IMR-90 (cell line): ENCODE measurements around the gene MAMDC4. TPM values are rescaled to one million over a fixed set of nuclear protein-coding genes. Genes with fewer than 3 reads are reported as not detected.

Experiments
- ATAC-seq: fragments of 200-7000 bp; cut with Tn5 transposase; 2 replicates; pipeline ENCODE4 v1.9.1; 2020; ENCODE audit warnings: low read depth, mild to moderate bottlenecking, moderate library complexity
- BruUV-seq: library from RNA; stranded (reverse); fragments of 400-500 nt; replicated peaks from 2 replicates; lab custom pipeline; 2021; lab: Mats Ljungman, UMichigan
- CTCF ChIA-PET: fragments of 300-600 bp; formaldehyde crosslinking; extraction: SDS; loops from one replicate; lab custom pipeline; 2021; ENCODE audit warnings: antibody characterized with exemption; lab: Yijun Ruan, JAX
- POLR2A ChIA-PET: fragments of 300-600 bp; sonication (Branson Sonifier 250); formaldehyde crosslinking; loops from one replicate; lab custom pipeline; 2022; ENCODE audit warnings: antibody characterized with exemption; ENCODE audit not compliant: unreplicated experiment; lab: Charles Lee
- DNase-seq: peaks from one replicate; pipeline ENCODE4 v3.0.0; 2013
- H2AFZ ChIP-seq: replicated peaks from 2 replicates; pipeline ENCODE3; 2013; ENCODE audit warnings: low read length, mild to moderate bottlenecking; ENCODE audit not compliant: poor library complexity
- H2AK5ac ChIP-seq: 2 replicates; pipeline ENCODE4 v1.6.1; 2013; ENCODE audit warnings: low read depth, low read length, inconsistent platforms
- H2AK9ac ChIP-seq: replicated peaks from 2 replicates; pipeline ENCODE3; 2013; ENCODE audit warnings: mild to moderate bottlenecking, low read depth, low read length, moderate library complexity; ENCODE audit not compliant: poor library complexity
- H2BK120ac ChIP-seq: 2 replicates; pipeline ENCODE4 v1.6.1; 2013; ENCODE audit warnings: low read depth, low read length, inconsistent platforms
- H2BK15ac ChIP-seq: 3 replicates; pipeline ENCODE4 v1.6.1; 2013; ENCODE audit warnings: low read depth, low read length, inconsistent platforms
- H2BK20ac ChIP-seq: 2 replicates; pipeline ENCODE4 v1.6.1; 2013; ENCODE audit warnings: low read depth, mild to moderate bottlenecking, inconsistent platforms, low read length, moderate library complexity
- H2BK5ac ChIP-seq: 2 replicates; pipeline ENCODE4 v1.6.1; 2013; ENCODE audit warnings: mild to moderate bottlenecking, low read depth, low read length, inconsistent platforms; ENCODE audit not compliant: poor library complexity, severe bottlenecking
- H3K14ac ChIP-seq: replicated peaks from 2 replicates; pipeline ENCODE4 v1.6.1; 2013; ENCODE audit warnings: low read depth, low read length, inconsistent platforms
- H3K18ac ChIP-seq: 2 replicates; pipeline ENCODE4 v1.6.1; 2013; ENCODE audit warnings: low read depth, low read length, control low read depth
- H3K23ac ChIP-seq: 2 replicates; pipeline ENCODE4 v1.6.1; 2013; ENCODE audit warnings: low read depth, low read length, inconsistent platforms
- H3K27ac ChIP-seq: 2 replicates; pipeline ENCODE4 v1.5.1; 2013; ENCODE audit warnings: mild to moderate bottlenecking, control low read depth, low read length; ENCODE audit not compliant: insufficient read depth
- H3K27me3 ChIP-seq: 2 replicates; pipeline ENCODE4 v1.6.1; 2013; ENCODE audit warnings: low read length; ENCODE audit not compliant: control insufficient read depth, insufficient read depth
- H3K36me3 ChIP-seq: 2 replicates; pipeline ENCODE4 v1.6.1; 2013; ENCODE audit warnings: low read length, mixed read lengths; ENCODE audit not compliant: control insufficient read depth, insufficient read depth
- H3K4ac ChIP-seq: 2 replicates; pipeline ENCODE4 v1.6.1; 2013; ENCODE audit warnings: low read depth, low read length, inconsistent platforms
- H3K4me1 ChIP-seq: 2 replicates; pipeline ENCODE4 v1.6.1; 2013; ENCODE audit warnings: low read length, mixed read lengths; ENCODE audit not compliant: control insufficient read depth, insufficient read depth
- H3K4me2 ChIP-seq: 2 replicates; pipeline ENCODE4 v1.6.1; 2013; ENCODE audit warnings: low read depth, mild to moderate bottlenecking, control low read depth, low read length, moderate library complexity
- H3K4me3 ChIP-seq: 2 replicates; pipeline ENCODE4 v1.5.1; 2013; ENCODE audit warnings: low read depth, mild to moderate bottlenecking, control low read depth, low read length, moderate library complexity; ENCODE audit not compliant: insufficient read depth
- H3K56ac ChIP-seq: 2 replicates; pipeline ENCODE4 v1.6.1; 2013; ENCODE audit warnings: low read length, inconsistent platforms; ENCODE audit not compliant: insufficient read depth; ENCODE audit errors: extremely low read depth
- H3K79me1 ChIP-seq, 2 experiments: 2 replicates each; pipeline ENCODE4 v1.6.1; 2013; ENCODE audit warnings: low read length in 2 of 2, inconsistent platforms in 1 of 2, low read depth in 1 of 2
- H3K9ac ChIP-seq: 2 replicates; pipeline ENCODE4 v1.6.1; 2013; ENCODE audit warnings: low read depth, low read length, control low read depth
- H3K9me1 ChIP-seq: 2 replicates; pipeline ENCODE4 v1.6.1; 2013; ENCODE audit warnings: low read length, inconsistent platforms; ENCODE audit not compliant: insufficient read depth
- H3K9me3 ChIP-seq: 2 replicates; pipeline ENCODE4 v1.6.1; 2013; ENCODE audit warnings: low read length; ENCODE audit not compliant: control insufficient read depth, insufficient read depth
- H4K20me1 ChIP-seq: 2 replicates; pipeline ENCODE4 v1.6.1; 2013; ENCODE audit warnings: low read length, inconsistent platforms; ENCODE audit not compliant: insufficient read depth
- H4K5ac ChIP-seq: 2 replicates; pipeline ENCODE4 v1.6.1; 2013; ENCODE audit warnings: mild to moderate bottlenecking, low read depth, low read length, control low read depth
- H4K8ac ChIP-seq, 2 experiments: 2 replicates each; pipeline ENCODE4 v1.6.1; 2013; ENCODE audit warnings: low read depth in 2 of 2, low read length in 2 of 2, control low read depth in 1 of 2, inconsistent platforms in 1 of 2
- H4K91ac ChIP-seq: 2 replicates; pipeline ENCODE4 v1.6.1; 2013; ENCODE audit warnings: low read depth, low read length, inconsistent platforms; ENCODE audit not compliant: insufficient read depth
- BHLHE40 ChIP-seq: fragments of 150-350 bp; IDR thresholded peaks from 2 replicates; pipeline ENCODE4 v1.6.1; 2016; ENCODE audit warnings: mild to moderate bottlenecking, low read depth, low read length
- CEBPB ChIP-seq: IDR thresholded peaks from 2 replicates; pipeline ENCODE4 v1.6.1; 2012; ENCODE audit warnings: low read depth, low read length, improper control_type of control experiment
- CHD1 ChIP-seq: IDR thresholded peaks from 2 replicates; pipeline ENCODE4 v1.6.1; 2012; ENCODE audit warnings: low read depth, low read length, improper control_type of control experiment
- CTCF ChIP-seq: conservative IDR thresholded peaks from 2 replicates; pipeline ENCODE4 v1.5.1; 2012; ENCODE audit warnings: mild to moderate bottlenecking, low read depth, low read length, improper control_type of control experiment
- FOS ChIP-seq: fragments of 150-350 bp; IDR thresholded peaks from 2 replicates; pipeline ENCODE4 v1.6.1; 2016; ENCODE audit warnings: low read depth, low read length
- MAFK ChIP-seq: IDR thresholded peaks from 2 replicates; pipeline ENCODE4 v1.6.1; 2012; ENCODE audit warnings: low read depth, low read length, improper control_type of control experiment
- MAZ ChIP-seq: IDR thresholded peaks from 2 replicates; pipeline ENCODE4 v1.6.1; 2012; ENCODE audit warnings: low read depth, mild to moderate bottlenecking, low read length, improper control_type of control experiment, moderate library complexity, borderline replicate concordance
- MXI1 ChIP-seq: IDR thresholded peaks from 2 replicates; pipeline ENCODE4 v1.6.1; 2012; ENCODE audit warnings: low read depth, mild to moderate bottlenecking, low read length, moderate library complexity, borderline replicate concordance
- RAD21 ChIP-seq: IDR thresholded peaks from 2 replicates; pipeline ENCODE4 v1.6.1; 2012; ENCODE audit warnings: low read length, improper control_type of control experiment
- RCOR1 ChIP-seq: IDR thresholded peaks from 2 replicates; pipeline ENCODE4 v1.6.1; 2012; ENCODE audit warnings: mild to moderate bottlenecking, low read length, improper control_type of control experiment; ENCODE audit not compliant: insufficient replicate concordance
- RFX5 ChIP-seq: IDR thresholded peaks from 2 replicates; pipeline ENCODE4 v1.8.0; 2012; ENCODE audit warnings: low read depth, mild to moderate bottlenecking, low read length, moderate library complexity
- SMC3 ChIP-seq: fragments of 150-350 bp; IDR thresholded peaks from 2 replicates; pipeline ENCODE4 v1.6.1; 2016; ENCODE audit warnings: low read depth, mild to moderate bottlenecking, antibody characterized with exemption, low read length, moderate library complexity
- WGBS, 2 experiments: methylation state at CpG; one replicate each; pipeline versions ENCODE4 v1.1.5 to v1.1.7; 2013; ENCODE audit warnings: missing lambda C conversion rate in 2 of 2; ENCODE audit not compliant: insufficient read length in 1 of 2; ENCODE audit errors: extremely low coverage in 2 of 2; 5-methylcytosine and 5-hydroxymethylcytosine counted together
- dilution Hi-C: fragments of 300-500 bp; cut with HindIII; formaldehyde crosslinking; loops from one replicate; pipeline ENCODE4 v1.14.3; 2018; ENCODE audit warnings: low sequenced_read_pairs; ENCODE audit not compliant: unreplicated experiment
- in situ Hi-C: fragments of 300-500 bp; cut with MboI; formaldehyde crosslinking; loops from 3 replicates; pipeline ENCODE4 v1.14.3; 2019; ENCODE audit warnings: low sequenced_read_pairs, inconsistent platforms, mixed read lengths
- intact Hi-C: fragments of 100-400 bp; cut with micrococcal nuclease; formaldehyde crosslinking; loops from 2 replicates; pipeline ENCODE4 v1.10.0; 2022
- polyA plus RNA-seq, 3 experiments: library from polyadenylated mRNA; depleted of rRNA; stranded (reverse); fragments of >200 nt; gene quantifications; 2 replicates each; pipeline ENCODE4 v1.2.3, GENCODE V29; 2012; ENCODE audit warnings: low replicate concordance in 1 of 3
- total RNA-seq: library from RNA; depleted of rRNA; stranded (reverse); fragments of >200 nt; gene quantifications from 2 replicates; pipeline ENCODE4 v1.2.3, GENCODE V29; 2012
- TF ChIP-seq, protein P1 (sequence below): fragments of 150-350 bp; IDR thresholded peaks from 2 replicates; pipeline ENCODE4 v1.6.1; 2017; ENCODE audit warnings: mild to moderate bottlenecking, antibody characterized with exemption, low read length, low read depth

Gene MAMDC4
- total and polyA plus RNA-seq, 2 of the 4 experiments (the other 2 are of a cell fraction), result 0.18 to 3.5 TPM

DNA sequence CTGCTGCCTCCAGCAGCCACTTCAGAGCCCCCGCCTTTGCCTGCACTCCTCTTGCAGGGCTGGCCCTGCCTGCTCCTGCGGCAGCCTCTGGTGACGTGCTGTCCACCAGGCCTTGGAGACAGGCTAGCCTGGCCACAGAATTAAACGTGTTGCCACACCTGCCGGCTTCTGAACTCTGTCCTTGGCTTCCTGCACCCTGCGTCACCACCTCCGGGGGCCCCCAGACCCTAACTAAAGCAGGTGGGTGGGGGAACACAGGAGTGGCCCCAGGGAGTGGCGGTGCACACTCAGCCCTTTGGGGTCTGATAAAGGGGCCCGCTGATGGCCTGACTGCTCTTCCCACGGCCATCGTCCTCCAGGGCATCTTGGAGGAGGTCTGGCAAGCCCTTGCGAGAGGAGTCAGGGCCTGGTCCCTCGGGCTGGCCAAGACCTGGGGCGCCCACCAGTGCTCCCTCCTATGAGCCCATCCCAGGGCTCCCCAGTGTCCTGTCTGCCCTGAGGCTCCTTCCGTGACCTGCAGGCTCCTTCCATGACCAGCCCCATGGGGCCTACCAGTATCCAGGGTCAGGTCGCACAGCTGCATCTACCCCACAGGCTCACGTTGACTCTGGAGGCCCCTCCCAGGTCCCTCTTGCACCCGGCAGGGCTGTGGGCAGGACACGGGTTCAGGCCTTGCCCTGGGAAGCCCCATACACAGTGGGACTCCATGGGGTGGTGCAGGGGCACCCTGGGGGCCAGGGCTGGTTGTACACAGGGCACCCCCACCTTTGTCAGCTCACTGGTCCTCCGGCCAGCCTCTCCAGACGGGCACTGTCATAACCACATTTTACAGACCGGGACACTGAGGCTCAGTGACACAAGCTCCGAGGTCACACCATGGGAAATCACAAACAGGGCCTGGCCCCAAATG lies 1.0 kb upstream of the MAMDC4 start:
- no peak overlapping the region for H2BK20ac ChIP-seq
- BruUV-seq, result no TSS peak
- in situ Hi-C loops, result no loop called here

More for the DNA sequence above, 1.0 kb upstream of the MAMDC4 start:
- Histone ChIP-seq H3K56ac (no peak overlapping the region), H3K18ac (no peak overlapping the region), H3K14ac (no peak overlapping the region), H3K23ac (no peak overlapping the region), H2BK5ac (no peak overlapping the region), H2AK9ac (peak overlapping the region; percentile 81), H3K9me3 (peaks cover 4% of the 10 kb centered on the region; the same call in 1 of the 2 replicates), H3K9me1 (no peaks in the 10 kb centered on the region), H4K5ac (no peak overlapping the region), H2BK120ac (no peak overlapping the region), H3K36me3 (peaks cover 14% of the 10 kb centered on the region; the same call in 1 of the 2 replicates), H2AFZ (no peak overlapping the region), H4K8ac (no peak overlapping the region), H4K20me1 (peaks cover 16% of the 10 kb centered on the region), H3K4ac (no peak overlapping the region), H3K9ac (no peak overlapping the region), H3K4me1 (peaks cover 9% of the 10 kb centered on the region), H4K91ac (no peak overlapping the region), H2AK5ac (no peak overlapping the region), H3K4me3 (no peak overlapping the region), H3K27ac (no peak overlapping the region), H2BK15ac (no peak overlapping the region), H3K79me1 (peaks cover 9 to 21% of the 10 kb centered on the region in 2 experiments; a peak in 2 of 4 replicates), H3K27me3 (peaks cover 10% of the 10 kb centered on the region), H3K4me2 (no peak overlapping the region)
- dilution Hi-C loops, result no loop called here
- intact Hi-C loops, result no loop called here
- ATAC-seq (no peak), DNase-seq (no peak)
- 92% methylated on average over 15 of the region's 23 CpGs; no CpG with 5 or more reads in 1 of the 2 experiments for WGBS, 2 experiments
- POLR2A ChIA-PET, result interaction anchor here (0.6 kb wide), 1 partner anchor 75 kb away, joined by 4 read pairs; no protein-coding TSS in a partner anchor
- CTCF ChIA-PET, result no interaction called here
- TF ChIP-seq RAD21 (no peak), MAFK (no peak), FOS (no peak), MAZ (no peak), BHLHE40 (no peak), CEBPB (no peak), SMC3 (no peak), RFX5 (no peak), CTCF (no peak), CHD1 (no peak), RCOR1 (no peak), MXI1 (no peak)
- TF ChIP-seq, protein P1, sequence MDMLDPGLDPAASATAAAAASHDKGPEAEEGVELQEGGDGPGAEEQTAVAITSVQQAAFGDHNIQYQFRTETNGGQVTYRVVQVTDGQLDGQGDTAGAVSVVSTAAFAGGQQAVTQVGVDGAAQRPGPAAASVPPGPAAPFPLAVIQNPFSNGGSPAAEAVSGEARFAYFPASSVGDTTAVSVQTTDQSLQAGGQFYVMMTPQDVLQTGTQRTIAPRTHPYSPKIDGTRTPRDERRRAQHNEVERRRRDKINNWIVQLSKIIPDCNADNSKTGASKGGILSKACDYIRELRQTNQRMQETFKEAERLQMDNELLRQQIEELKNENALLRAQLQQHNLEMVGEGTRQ, result no peak
